ENCODE results near the gene LARP6.

LARP6 gene

DNA sequence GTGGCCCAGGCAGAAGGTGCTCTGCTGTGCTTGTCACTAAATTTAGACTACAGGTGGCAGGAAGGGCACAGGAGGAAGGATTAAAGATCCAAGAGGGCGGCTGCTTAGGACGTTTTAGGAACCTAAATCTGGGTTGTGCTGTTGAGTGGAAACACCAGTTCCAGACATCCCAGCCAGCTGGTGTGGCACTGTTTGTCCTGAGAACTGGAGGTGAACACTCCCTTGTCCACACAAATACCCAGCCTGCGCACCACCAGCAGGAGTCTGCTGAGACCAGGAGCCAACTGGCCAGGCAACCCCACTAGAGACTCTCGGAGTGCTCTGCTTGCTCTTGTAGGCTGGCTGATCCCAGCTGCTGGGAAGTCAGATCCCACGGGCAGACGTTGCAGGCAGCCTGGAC, 60.3 kb downstream of the LARP6 start:
- DNase-seq: no peak

DNA sequence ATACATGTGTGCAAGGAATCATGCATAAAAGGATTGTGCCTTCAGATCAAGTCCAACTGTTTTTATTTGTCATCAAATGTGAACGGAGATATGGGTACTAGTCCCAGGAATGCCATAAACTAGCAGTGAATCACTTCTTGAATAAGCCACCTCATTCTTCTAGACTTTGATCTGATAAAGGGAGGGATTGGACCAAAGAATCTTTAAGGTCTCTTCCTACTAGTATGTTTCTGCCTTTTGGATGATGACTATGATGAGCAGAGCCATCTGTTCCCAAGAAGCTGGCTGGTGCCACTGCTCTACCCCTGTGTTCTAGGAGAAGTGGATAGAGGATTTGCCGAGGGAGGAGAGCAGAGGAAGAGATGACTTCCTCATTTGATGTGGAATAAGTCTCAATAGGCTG, 61.8 kb downstream of the LARP6 start:
- DNase-seq: peak in 1 of 3 donors; percentile 10

DNA sequence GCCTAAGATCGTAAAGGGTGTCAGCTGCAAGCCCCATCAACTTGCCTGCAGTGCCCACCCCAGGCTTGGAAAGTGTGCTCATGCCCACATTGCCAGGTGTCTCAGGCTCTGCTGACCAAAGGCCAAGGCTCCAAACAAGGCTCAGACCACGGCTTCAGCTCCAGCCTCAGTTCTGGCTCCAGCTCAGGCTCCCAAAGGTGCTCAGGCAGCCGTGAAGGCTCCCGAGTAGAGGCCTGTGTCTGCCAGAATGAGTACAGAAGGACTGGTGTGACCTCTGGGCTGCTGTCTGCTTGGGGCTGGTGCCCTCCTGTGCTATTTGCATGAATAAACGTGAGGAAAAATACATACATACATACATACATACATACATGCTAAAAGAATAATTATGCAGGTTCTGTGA, 62.7 kb downstream of the LARP6 start:
- no peak for DNase-seq

DNA sequence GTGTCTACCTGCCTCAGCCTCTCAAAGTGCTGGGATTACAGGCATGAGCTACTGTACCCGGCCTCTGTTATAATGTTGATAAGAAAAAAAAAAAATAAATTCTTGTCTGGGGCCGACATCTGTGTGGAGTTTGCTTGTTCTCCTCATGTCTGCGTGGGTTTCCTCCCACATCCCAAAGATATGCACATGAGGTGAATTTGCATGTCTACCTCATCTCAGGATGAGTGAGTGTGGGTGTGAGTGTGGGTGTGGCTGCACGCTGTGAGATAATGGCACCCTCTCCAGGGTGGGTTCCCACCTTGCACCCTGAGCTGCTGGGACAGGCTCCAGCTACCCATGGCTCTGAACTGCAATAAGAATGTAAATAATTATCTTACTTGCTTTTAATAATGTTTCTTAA, 64.7 kb downstream of the LARP6 start:
- no peak for DNase-seq

DNA sequence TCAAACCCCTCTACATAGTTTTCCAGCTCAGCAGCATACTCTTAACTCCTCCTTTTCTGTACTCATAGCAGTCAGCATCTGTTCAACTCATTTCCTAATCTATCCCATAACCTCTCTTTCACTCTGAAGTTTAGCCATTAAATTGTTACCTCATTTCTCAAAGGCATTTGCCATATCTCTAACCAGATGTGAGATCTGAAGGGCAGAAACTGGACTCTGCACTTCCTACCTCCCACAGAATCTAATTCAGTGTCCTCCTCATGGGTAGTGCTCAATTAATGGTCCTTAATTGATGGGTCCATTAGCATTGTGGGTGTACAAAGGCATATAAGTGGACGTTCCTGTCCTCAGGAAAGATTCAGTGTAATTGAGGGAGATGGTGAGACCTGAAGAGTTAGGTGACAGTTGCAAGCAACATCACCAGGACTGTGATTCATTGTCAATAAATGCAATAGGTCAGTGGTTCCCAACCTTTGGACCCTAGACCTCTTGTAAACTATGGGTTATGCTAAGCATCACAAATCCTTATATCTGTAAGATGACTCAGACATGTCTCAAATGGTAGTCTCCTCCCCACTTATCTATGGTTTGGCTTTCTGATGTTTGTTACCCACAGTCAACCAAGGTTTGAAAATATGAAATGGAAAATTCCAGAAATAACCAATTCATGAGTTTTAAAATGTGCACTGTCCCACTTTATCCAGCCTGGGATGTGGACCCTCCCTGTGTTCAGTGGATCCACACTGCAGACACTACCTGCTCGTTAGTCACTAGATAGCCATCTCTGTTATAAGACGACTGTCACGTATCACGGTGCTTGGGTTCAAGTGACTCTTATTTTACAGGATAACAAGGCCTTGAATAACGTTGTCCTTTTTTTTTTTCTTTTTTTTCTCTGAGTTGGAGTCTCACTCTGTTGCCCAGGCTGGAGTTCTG, 65.6 kb downstream of the LARP6 start:
- DNase-seq: no peak

DNA sequence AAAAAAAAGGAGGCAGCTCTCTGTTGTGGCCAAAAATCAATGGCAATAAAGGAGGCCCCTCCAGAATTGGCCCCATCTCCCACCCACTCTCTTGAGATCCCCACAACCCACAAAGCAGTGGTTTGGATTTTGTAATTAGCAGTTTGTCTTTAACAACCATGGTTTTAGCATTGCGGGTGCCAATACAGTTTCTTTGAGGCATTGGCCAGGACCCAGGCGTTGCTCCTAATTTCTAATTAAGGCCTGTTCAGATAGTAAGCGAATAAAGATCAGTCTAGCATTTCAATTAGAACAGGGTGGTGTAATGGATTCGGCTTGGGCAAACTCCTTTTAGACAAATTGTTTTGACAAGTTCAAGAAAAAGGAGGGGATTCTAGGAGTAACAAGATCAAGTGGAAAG, 67.0 kb downstream of the LARP6 start:
- DNase-seq: no peak

DNA sequence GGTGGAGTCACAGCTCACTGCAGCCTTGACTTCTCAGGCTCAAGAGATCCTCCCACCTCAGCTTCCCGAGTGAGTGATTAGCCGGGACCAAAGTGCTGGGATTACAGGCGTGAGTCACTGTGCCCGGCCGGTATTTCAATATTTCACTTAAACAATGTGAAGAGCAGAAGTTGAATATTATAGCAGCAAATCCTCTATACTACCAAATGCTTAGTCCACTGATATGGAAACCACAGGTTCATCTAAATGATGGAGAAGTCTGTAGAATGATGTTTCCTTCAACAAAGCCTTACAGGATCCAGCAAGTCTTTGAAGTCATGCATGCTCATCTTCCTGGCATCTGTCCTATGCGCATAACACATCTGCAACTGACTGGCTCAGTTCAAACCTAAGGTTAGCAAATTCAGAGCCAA, 70.3 kb downstream of the LARP6 start:
- no peak for DNase-seq

DNA sequence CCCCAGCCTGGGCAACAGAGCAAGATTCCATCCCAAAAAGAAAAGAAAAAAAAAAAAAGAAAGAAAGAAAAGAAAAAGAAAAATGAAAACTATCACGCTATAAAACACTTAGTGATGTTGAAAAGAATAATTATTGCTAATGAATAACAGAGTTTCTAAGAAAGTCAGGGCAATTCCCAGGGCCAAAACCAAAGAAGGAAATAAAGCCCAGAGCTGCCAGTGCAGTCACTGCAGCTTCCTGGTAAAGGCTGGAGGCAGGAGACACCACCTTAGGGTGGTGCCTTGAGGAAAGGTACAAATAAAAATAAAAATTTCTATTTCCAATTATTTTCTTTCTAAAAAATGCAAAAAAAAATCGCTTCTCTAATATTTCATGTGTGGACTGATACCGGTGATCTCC, 70.9 kb downstream of the LARP6 start:
- DNase-seq: no peak

DNA sequence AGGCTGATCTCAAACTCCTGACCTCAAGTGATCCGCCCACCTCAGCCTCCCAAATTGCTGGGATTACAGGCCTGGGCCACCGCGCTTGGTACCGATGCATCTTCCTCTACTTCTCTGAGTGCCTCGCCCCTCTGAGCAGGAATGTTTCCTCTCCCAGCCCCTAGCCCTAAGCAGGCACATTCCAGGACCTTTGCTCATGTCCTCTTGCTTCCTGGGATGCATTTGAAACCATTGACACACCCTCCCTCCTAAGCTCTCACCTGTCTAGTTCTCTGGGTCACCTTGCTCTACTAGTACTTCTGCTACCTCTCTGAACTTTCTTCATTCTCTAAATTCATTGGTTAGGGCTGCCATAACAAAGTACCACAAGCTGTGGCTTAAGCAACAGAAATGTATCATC, 72.7 kb downstream of the LARP6 start:
- no peak for DNase-seq
